NCI-H2029 treated with DMSO at 0.1 percent for 48 hours (cell line): ENCODE data around the gene PGAP3.

ENCODE experiments used
- DNase-seq: peaks from one replicate; lab custom pipeline; 2025; lab: John Stamatoyannopoulos, UW

The PGAP3 gene

GRCh38 chr17:39639043-39639442 is 48.8 kb downstream of the PGAP3 start:
- DNase-seq: no peak

- DNase-seq: no peak
Measured at GRCh38 chr17:39638317-39638716, 49.5 kb downstream of the PGAP3 start.

- peak; percentile 30 for DNase-seq
Measured at GRCh38 chr17:39636927-39637736, 50.7 kb downstream of the PGAP3 start, which contains the start of gene STARD3. STARD3 (plus strand) TSS chr17:39637144; CDS start chr17:39653532, 16,388 bp downstream.

GRCh38 chr17:39636587-39636926 is 51.3 kb downstream of the PGAP3 start:
- no peak for DNase-seq

- no peak for DNase-seq
Measured at GRCh38 chr17:39635614-39636176, 52.2 kb downstream of the PGAP3 start.

GRCh38 chr17:39634384-39634871 is 53.4 kb downstream of the PGAP3 start:
- no peak for DNase-seq

- DNase-seq: no peak
Measured at GRCh38 chr17:39633570-39634183, 54.2 kb downstream of the PGAP3 start.

GRCh38 chr17:39632153-39632941 is 55.5 kb downstream of the PGAP3 start:
- DNase-seq: peak; percentile 12

- DNase-seq: peak; percentile 36
Measured at GRCh38 chr17:39631403-39631802, 56.5 kb downstream of the PGAP3 start.

- DNase-seq: no peak
Measured at GRCh38 chr17:39629898-39630297, 58.0 kb downstream of the PGAP3 start.

GRCh38 chr17:39629494-39629880 is 58.4 kb downstream of the PGAP3 start:
- no peak for DNase-seq

GRCh38 chr17:39628655-39629493 is 59.0 kb downstream of the PGAP3 start:
- DNase-seq: no peak

GRCh38 chr17:39627712-39628516 is 59.9 kb downstream of the PGAP3 start:
- DNase-seq: no peak

- DNase-seq: no peak
Measured at GRCh38 chr17:39627047-39627711, 60.7 kb downstream of the PGAP3 start.

- DNase-seq: no peak
Measured at GRCh38 chr17:39626171-39627046, 61.4 kb downstream of the PGAP3 start, which contains the start of gene PPP1R1B. PPP1R1B (plus strand) TSS chr17:39626952; CDS start chr17:39627393, 441 bp downstream.

- DNase-seq: no peak
Measured at GRCh38 chr17:39625198-39625785, 62.6 kb downstream of the PGAP3 start.

GRCh38 chr17:39624313-39624712 is 63.5 kb downstream of the PGAP3 start:
- no peak for DNase-seq

GRCh38 chr17:39623356-39623950 is 64.4 kb downstream of the PGAP3 start:
- peak; percentile 17 for DNase-seq
